ENCODE measurements around the gene KEL.
A peak's percentile ranks its signal among the peaks of the same experiment; 100 is the strongest.

The KEL gene

GRCh38 chr7:142962991-142963390 lies 828 bp upstream of the KEL start:
- DNase-seq (ENCODE audit: low read depth): no peak

- no peak for DNase-seq (ENCODE audit: low read depth)
Measured at GRCh38 chr7:142961595-142961972, 579 bp downstream of the KEL start.

GRCh38 chr7:142960955-142961512 lies 1.1 kb downstream of the KEL start:
- no peak for DNase-seq (ENCODE audit: low read depth)

GRCh38 chr7:142959202-142959601 lies 3.0 kb downstream of the KEL start:
- no peak for DNase-seq (ENCODE audit: low read depth)

GRCh38 chr7:142957723-142958122 lies 4.4 kb downstream of the KEL start:
- no peak for DNase-seq (ENCODE audit: low read depth)

- peak; percentile 17 for DNase-seq (ENCODE audit: low read depth)
Measured at GRCh38 chr7:142956951-142957623, 5.1 kb downstream of the KEL start.

GRCh38 chr7:142954680-142955268 lies 7.4 kb downstream of the KEL start:
- DNase-seq (ENCODE audit: low read depth): no peak

- DNase-seq (ENCODE audit: low read depth): no peak
Measured at GRCh38 chr7:142950235-142950634, 11.9 kb downstream of the KEL start.

GRCh38 chr7:142948603-142949002 lies 13.6 kb downstream of the KEL start:
- no peak for DNase-seq (ENCODE audit: low read depth)

- no peak for DNase-seq (ENCODE audit: low read depth)
Measured at GRCh38 chr7:142945001-142945400, 17.2 kb downstream of the KEL start.

GRCh38 chr7:142943706-142944268 lies 18.4 kb downstream of the KEL start:
- DNase-seq (ENCODE audit: low read depth): no peak

- no peak for DNase-seq (ENCODE audit: low read depth)
Measured at GRCh38 chr7:142942746-142943145, 19.4 kb downstream of the KEL start.

- no peak for DNase-seq (ENCODE audit: low read depth)
Measured at GRCh38 chr7:142941541-142941940, 20.6 kb downstream of the KEL start.

- DNase-seq (ENCODE audit: low read depth): no peak
Measured at GRCh38 chr7:142940966-142941535, 21.1 kb downstream of the KEL start.

GRCh38 chr7:142939226-142939910 lies 22.8 kb downstream of the KEL start, which contains the start of gene LLCFC1:
LLCFC1 (plus strand) TSS chr7:142939484; CDS start chr7:142939622, 138 bp downstream.
- DNase-seq (ENCODE audit: low read depth): no peak

- no peak for DNase-seq (ENCODE audit: low read depth)
Measured at GRCh38 chr7:142938611-142939010, 23.6 kb downstream of the KEL start.

- no peak for DNase-seq (ENCODE audit: low read depth)
Measured at GRCh38 chr7:142935941-142936565, 26.1 kb downstream of the KEL start.

- DNase-seq (ENCODE audit: low read depth): no peak
Measured at GRCh38 chr7:142934056-142934455, 28.1 kb downstream of the KEL start.

- no peak for DNase-seq (ENCODE audit: low read depth)
Measured at GRCh38 chr7:142933624-142934023, 28.5 kb downstream of the KEL start, which contains the start of gene TRPV5. TRPV5 (minus strand) TSS chr7:142933746; CDS start chr7:142933459, 287 bp downstream.

GRCh38 chr7:142933092-142933475 lies 29.1 kb downstream of the KEL start:
- DNase-seq (ENCODE audit: low read depth): no peak

GRCh38 chr7:142932386-142933091 lies 29.6 kb downstream of the KEL start:
- no peak for DNase-seq (ENCODE audit: low read depth)

Measured in iris pigment epithelial cell (primary cell).